Fibroblast of lung (primary cell): ENCODE measurements around the gene NMNAT2. TPM values are rescaled to one million over a fixed set of nuclear protein-coding genes. Genes with fewer than 3 reads are reported as not detected.
A peak's percentile ranks its signal among the peaks of the same experiment; 100 is the strongest.

Experiments used
- DNase-seq, 2 donors: peaks; one replicate each; pipeline versions ENCODE4 v3.0.0 to v3.0.0-alpha.2; 2010; ENCODE audit warnings: low read depth in 2 of 2
- H2AFZ ChIP-seq: 2 replicates; pipeline ENCODE4 v1.5.1; 2012; ENCODE audit warnings: low read length, control low read depth, inconsistent platforms
- H3K27ac ChIP-seq: 2 replicates; pipeline ENCODE4 v1.5.1; 2011; ENCODE audit warnings: low read length, control low read depth; ENCODE audit not compliant: insufficient read depth
- H3K27me3 ChIP-seq: 2 replicates; pipeline ENCODE4 v1.5.1; 2011; ENCODE audit warnings: mild to moderate bottlenecking, low read length; ENCODE audit not compliant: control insufficient read depth, insufficient read depth
- H3K36me3 ChIP-seq: 2 replicates; pipeline ENCODE4 v1.5.1; 2011; ENCODE audit warnings: low read length; ENCODE audit not compliant: control insufficient read depth, insufficient read depth
- H3K4me1 ChIP-seq: 2 replicates; pipeline ENCODE4 v1.5.1; 2011; ENCODE audit warnings: low read length; ENCODE audit not compliant: control insufficient read depth, insufficient read depth; ENCODE audit errors: extremely low read depth
- H3K4me2 ChIP-seq: 2 replicates; pipeline ENCODE4 v1.5.1; 2011; ENCODE audit warnings: low read length, control low read depth; ENCODE audit not compliant: insufficient read depth; ENCODE audit errors: extremely low read depth
- H3K4me3 ChIP-seq, 4 experiments: fragments of 200-600 bp in 1 of 4; sonication (generic) in 1 of 4; replicated peaks in 1 of 4; 2 replicates each; pipeline ENCODE4 v1.5.1; 2011 to 2016; ENCODE audit warnings: low read length in 4 of 4, low read depth in 3 of 4, mild to moderate bottlenecking in 3 of 4, control low read depth in 2 of 4, inconsistent platforms in 1 of 4, mixed read lengths in 1 of 4; ENCODE audit not compliant: insufficient read depth in 1 of 4; ENCODE audit errors: control extremely low read depth in 1 of 4
- H3K79me2 ChIP-seq: 2 replicates; pipeline ENCODE4 v1.5.1; 2012; ENCODE audit warnings: mild to moderate bottlenecking, low read length, inconsistent platforms; ENCODE audit not compliant: control insufficient read depth, insufficient read depth
- H3K9ac ChIP-seq: 2 replicates; pipeline ENCODE4 v1.5.1; 2011; ENCODE audit warnings: mild to moderate bottlenecking, low read length, control low read depth; ENCODE audit not compliant: insufficient read depth
- H3K9me3 ChIP-seq: 2 replicates; pipeline ENCODE4 v1.5.1; 2012; ENCODE audit warnings: low read depth, low read length; ENCODE audit not compliant: control insufficient read depth, insufficient read depth
- H4K20me1 ChIP-seq: 2 replicates; pipeline ENCODE4 v1.5.1; 2011; ENCODE audit warnings: low read length; ENCODE audit not compliant: control insufficient read depth, insufficient read depth; ENCODE audit errors: extremely low read depth
- EZH2 ChIP-seq: IDR thresholded peaks from 2 replicates; pipeline ENCODE4 v1.5.1; 2012; ENCODE audit warnings: low read length, control low read depth, mild to moderate bottlenecking; ENCODE audit errors: missing control alignments
- polyA plus RNA-seq, 2 donors: library from polyadenylated mRNA; depleted of rRNA in 1 of 2; stranded (reverse) in 1 of 2; unstranded in 1 of 2; fragments of >200 nt; gene quantifications; 2 replicates each; pipeline ENCODE4 v1.2.1, GENCODE V29; 2011 to 2012; ENCODE audit warnings: missing spikeins in 1 of 2
- total RNA-seq: library from RNA; depleted of rRNA; stranded (reverse); fragments of >200 nt; gene quantifications from 2 replicates; pipeline ENCODE4 v1.2.1, GENCODE V29; 2014
- TF ChIP-seq, protein P1 (sequence below), 2 donors: IDR thresholded peaks in 1 of 2; conservative IDR thresholded peaks in 1 of 2; 1 replicate in 1 of 2; 2 replicates in 1 of 2; pipeline ENCODE4 v1.5.1; 2011 to 2012; ENCODE audit warnings: low read length in 2 of 2, control low read depth in 1 of 2, inconsistent platforms in 1 of 2, low read depth in 1 of 2, mild to moderate bottlenecking in 1 of 2

Gene NMNAT2
- total and polyA plus RNA-seq, 2 donors (not counting 1 experiment from before 2014, with no cell fraction given), result under 0.01 to 0.61 TPM

DNA sequence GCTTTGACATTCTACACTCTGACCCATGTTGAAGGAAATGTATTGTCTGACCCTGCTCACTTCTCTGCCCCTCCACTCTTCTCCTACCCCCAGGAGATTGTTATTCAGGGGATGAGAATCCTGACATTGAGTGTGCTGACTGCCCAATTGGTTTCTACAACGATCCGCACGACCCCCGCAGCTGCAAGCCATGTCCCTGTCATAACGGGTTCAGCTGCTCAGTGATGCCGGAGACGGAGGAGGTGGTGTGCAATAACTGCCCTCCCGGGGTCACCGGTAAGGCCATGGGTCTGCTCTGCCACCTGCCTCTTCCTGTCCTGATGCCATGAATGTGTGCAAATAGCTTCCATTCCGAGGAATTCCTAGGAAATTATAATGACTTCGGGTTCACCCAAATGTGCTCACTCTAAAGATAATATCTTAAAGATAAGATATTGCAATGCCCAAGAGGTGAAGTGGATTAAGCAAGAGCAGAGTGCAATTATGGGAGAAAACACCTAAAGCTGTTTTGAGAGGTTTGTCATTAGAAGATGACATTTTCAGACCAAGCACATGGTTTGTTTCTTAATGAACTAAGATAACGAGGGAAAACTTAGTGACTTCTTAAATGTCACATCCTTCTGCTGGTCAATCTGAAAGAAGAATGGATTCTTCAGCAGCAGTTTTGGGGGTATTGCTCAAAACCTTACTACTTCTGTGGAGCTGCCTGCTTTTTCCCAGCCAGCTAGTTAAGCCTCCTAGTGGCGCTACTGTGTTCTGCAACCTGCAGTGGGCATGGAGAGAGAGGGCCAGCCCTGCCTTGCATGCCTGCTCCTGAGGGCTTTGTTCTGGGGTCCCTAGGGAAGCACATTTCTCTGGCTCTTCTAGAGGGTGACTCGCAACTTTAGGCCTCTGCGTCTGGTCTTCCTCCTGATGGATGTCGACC, 190.5 kb downstream of the NMNAT2 start:
- Histone ChIP-seq H3K9ac (no peak overlapping the region), H3K36me3 (no peaks in the 10 kb centered on the region), H3K4me3 (no peak overlapping the region), H3K27ac (no peak overlapping the region), H3K27me3 (no peaks in the 10 kb centered on the region), H2AFZ (no peak overlapping the region), H3K9me3 (no peaks in the 10 kb centered on the region), H3K4me1 (no peaks in the 10 kb centered on the region), H3K4me2 (no peak overlapping the region), H4K20me1 (no peaks in the 10 kb centered on the region), H3K79me2 (no peaks in the 10 kb centered on the region)
- TF ChIP-seq, protein P1, sequence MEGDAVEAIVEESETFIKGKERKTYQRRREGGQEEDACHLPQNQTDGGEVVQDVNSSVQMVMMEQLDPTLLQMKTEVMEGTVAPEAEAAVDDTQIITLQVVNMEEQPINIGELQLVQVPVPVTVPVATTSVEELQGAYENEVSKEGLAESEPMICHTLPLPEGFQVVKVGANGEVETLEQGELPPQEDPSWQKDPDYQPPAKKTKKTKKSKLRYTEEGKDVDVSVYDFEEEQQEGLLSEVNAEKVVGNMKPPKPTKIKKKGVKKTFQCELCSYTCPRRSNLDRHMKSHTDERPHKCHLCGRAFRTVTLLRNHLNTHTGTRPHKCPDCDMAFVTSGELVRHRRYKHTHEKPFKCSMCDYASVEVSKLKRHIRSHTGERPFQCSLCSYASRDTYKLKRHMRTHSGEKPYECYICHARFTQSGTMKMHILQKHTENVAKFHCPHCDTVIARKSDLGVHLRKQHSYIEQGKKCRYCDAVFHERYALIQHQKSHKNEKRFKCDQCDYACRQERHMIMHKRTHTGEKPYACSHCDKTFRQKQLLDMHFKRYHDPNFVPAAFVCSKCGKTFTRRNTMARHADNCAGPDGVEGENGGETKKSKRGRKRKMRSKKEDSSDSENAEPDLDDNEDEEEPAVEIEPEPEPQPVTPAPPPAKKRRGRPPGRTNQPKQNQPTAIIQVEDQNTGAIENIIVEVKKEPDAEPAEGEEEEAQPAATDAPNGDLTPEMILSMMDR (conservative IDR thresholded peaks at IDR 0.05 in 1 of 2, IDR thresholded peaks at IDR 0.05 in 1 of 2; ENCODE audit: low read depth in 1 of 2, low read length in 2 of 2), result peak; percentile 73 to 86
- no peak for TF ChIP-seq EZH2
- peak; percentile 29 to 61 for DNase-seq

DNA sequence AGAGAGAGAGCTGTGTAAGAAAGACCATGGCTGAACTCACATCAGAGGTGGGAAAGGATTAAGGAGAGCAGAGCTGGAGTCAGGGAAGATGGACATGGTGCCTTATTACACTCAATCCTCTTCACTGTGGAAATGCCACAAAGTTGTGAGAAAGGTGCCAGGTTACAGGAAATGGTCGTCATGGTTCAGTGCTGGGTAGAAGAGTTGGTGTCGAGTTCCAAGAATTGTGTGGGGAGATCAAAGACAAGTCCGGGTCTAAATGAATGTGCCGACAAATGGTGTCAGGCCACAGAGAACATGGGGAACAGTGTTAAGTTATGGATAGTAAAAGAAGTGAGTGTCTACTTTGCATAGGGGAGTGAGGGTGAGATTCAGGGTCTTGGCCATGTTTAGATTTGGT, 191.2 kb downstream of the NMNAT2 start:
- no peaks in the 10 kb centered on the region for H3K27me3 ChIP-seq
- no peak overlapping the region for H3K4me3 ChIP-seq
- no peaks in the 10 kb centered on the region for H3K79me2 ChIP-seq
- no peaks in the 10 kb centered on the region for H4K20me1 ChIP-seq
- TF ChIP-seq, protein P1 (conservative IDR thresholded peaks at IDR 0.05 in 1 of 2, IDR thresholded peaks at IDR 0.05 in 1 of 2; ENCODE audit: low read depth in 1 of 2, low read length in 2 of 2), result no peak
- no peak for TF ChIP-seq EZH2
- DNase-seq, result no peak
- H3K9me3 ChIP-seq, result no peaks in the 10 kb centered on the region
- H2AFZ ChIP-seq, result no peak overlapping the region
- H3K27ac ChIP-seq, result no peak overlapping the region
- no peak overlapping the region for H3K4me2 ChIP-seq
- H3K9ac ChIP-seq, result no peak overlapping the region
- H3K36me3 ChIP-seq, result no peaks in the 10 kb centered on the region
- no peaks in the 10 kb centered on the region for H3K4me1 ChIP-seq

DNA sequence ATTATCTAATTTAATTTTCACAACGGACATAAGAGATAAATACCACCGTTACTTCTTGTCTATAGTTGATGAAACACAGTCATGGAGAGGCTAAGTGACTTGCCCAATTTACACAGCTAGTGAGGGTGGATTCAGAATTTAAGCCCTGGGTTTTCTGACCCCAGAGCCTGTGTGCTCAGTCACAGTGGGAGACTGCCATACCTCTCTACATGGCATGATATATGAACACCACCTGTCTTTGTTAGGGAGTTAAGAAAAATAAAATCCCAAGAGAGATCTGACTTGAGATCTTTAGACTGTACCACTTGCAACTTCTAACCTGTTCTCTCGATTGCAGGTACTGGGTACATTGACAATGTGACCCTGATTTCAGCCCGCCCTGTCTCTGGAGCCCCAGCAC, 191.8 kb downstream of the NMNAT2 start:
- Histone ChIP-seq H3K4me1 (no peaks in the 10 kb centered on the region), H2AFZ (no peak overlapping the region), H3K9me3 (no peaks in the 10 kb centered on the region), H3K36me3 (no peaks in the 10 kb centered on the region), H3K9ac (no peak overlapping the region), H3K4me2 (no peak overlapping the region), H3K4me3 (no peak overlapping the region), H3K27ac (no peak overlapping the region), H3K79me2 (no peaks in the 10 kb centered on the region), H3K27me3 (no peaks in the 10 kb centered on the region), H4K20me1 (no peaks in the 10 kb centered on the region)
- TF ChIP-seq EZH2, result no peak
- TF ChIP-seq, protein P1 (conservative IDR thresholded peaks at IDR 0.05 in 1 of 2, IDR thresholded peaks at IDR 0.05 in 1 of 2; ENCODE audit: low read depth in 1 of 2, low read length in 2 of 2), result no peak
- DNase-seq, result no peak
